NCI-H524 treated with DMSO at 0.1 percent for 48 hours (cell line): ENCODE results near the gene DDX24.
A peak's percentile ranks its signal among the peaks of the same experiment; 100 is the strongest.
"Not testable (repeated sequence)": the region's sequence is repeated elsewhere in the genome, so short reads cannot be mapped to it uniquely, and the experiment has no call there.

Experiments
- DNase-seq: peaks from one replicate; lab custom pipeline; 2025; lab: John Stamatoyannopoulos, UW

DDX24 gene

DNA sequence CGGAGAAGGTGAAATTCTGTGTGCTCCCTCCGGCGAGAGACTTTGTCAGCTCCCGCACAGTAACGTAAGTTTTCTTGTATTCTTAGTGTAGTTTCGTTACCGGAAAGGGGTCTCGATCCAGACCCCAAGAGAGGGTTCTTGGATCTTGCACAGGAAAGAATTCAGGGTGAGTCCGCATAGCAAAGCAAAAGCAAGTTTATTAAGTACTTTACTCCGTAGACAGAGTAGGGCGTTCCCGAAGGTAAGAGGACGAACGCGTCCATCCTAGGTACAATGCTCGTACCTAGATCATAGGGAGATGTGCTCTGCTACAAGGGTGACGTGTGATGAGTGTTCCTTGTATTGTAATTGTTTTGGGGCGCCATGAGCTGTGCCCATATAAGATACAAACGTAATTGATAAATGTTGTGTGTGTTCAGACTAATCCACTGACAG lies 401 bp upstream of the DDX24 start:
- no peak for DNase-seq

DNA sequence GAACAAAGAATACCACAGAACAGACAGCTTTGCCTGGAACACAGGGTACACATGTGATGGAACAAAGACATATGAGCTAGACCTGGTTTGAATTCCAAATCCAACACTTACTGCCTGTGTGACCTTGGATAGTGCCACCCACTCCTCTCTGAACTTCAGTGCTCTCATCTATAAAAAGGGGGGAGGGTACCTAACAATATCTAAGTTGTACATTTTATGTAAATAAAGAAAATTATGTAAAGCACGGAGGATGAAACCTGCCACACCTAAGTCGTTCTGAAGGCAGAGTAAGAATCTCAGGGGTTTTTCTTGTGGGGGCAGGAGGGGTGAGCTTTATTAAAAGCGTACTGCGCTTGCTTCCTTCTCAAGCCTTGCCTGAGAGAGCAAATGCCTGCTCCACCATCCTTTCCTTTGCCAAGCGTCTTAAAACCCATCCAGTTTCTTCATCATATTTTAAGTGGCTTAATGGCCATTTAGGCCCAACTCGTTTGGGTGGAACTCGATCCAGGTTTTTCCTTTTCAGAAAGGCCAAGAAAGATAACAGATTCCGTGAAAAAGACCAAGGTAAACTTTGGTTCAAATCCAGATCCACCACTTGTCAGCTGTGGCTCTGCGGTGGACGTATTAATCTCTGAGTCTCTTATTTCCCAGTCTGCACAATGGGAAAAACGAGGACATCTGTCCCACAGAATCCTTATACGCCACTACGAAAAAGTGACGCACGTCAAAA lies 946 bp downstream of the DDX24 start:
- peak; percentile 35 for DNase-seq

DNA sequence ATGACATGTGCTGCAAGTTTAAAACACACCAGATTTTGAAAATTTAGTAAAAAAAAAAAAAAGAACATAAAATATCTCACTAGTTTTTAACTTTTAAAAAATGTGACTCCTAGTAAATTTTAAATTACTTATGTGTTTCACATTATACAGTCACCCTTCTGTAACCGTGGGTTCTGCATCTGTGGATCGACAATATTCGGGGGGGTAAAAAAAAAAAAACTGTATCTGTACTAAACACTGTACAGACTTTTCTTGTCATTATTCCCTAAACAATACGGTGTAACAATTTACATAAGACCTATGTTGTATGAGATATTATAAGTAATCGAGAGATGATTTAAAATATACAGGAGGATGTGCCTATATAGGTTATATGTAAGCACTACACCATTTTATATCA lies 3.2 kb downstream of the DDX24 start:
- no peak for DNase-seq

DNA sequence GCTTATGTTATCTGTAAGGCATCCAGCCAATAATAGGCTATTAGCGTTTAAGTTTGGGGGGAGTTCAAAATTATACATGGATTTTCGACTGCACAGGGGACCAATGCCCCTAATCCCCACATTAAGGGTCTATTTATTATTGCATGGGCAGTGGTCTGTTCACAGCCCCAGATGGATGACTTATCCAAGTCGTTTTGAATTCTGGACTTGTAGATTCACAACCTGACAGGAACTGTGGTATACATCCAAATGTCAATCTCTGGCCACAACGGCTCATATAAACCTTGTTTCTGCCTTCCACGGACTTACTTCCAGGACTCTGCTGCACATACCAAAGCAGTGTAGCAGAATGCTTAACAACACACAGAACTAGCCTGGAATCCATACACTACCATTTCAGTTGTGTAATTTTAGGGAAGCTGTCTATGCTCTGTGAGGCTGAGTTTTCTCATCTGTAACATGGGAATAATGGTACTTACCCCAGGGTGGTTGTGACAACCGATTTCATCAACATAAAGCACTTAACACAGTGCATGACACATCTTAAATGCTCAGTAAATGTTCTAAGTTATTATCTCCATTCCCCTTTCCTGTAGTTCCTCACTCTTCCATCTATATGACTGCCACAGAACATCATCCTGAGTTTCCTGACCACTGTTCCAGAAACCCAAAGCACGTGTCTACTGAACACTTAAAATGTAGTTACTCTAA lies 3.7 kb downstream of the DDX24 start:
- no peak for DNase-seq

DNA sequence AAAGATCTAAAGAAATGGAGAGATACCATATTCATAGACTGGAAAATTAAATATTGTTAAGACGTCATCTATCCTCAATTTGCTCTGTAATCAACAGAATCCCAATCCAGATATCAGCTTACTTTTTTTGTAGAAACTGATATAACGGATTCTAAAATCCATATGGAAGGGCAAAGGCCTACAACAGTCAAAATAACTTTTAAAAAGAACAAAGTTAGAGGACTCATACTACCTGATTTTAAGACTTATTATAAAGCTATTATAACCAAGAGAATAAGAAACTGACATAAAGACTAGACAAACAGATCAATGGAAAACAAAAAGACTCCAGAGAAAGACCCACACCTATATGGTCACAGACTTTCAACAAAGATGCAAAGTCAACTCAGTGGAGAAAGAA lies 6.0 kb downstream of the DDX24 start:
- DNase-seq, result no peak

DNA sequence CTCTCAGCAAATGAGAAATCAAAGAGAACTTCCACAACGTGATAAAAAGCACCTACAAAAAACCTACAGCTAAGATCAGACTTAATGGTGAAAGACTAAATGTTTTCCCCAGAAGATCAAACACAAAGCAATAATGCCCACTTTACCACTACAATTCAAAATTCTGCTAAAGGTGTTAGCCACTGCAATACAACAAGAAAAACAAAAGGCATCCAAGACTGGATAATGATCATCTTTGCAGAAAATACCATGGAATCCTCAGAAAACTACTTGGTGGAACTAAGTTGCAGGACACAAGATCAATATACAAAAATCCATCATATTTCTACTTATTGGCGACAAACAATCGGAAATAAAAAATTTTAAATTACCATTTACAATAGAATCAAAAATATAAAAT lies 6.5 kb downstream of the DDX24 start:
- DNase-seq, result no peak

DNA sequence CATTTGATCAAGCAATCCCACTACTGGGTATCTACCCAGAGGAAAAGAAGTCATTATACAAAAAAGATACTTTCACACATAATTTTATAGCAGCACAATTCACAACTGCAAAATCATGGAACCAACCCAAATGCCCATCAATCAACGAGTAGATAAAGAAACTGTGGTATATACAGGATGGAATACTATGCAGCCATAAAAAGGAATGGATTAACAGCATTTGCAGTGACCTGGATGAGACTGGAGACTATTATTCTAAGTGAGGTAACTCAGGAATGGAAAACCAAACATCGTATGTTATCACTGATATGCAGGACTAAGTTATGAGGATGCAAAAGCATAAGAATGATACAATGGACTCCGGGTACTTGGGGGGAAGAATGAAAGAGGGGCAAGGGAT lies 8.9 kb downstream of the DDX24 start:
- DNase-seq, result not testable (repeated sequence)

DNA sequence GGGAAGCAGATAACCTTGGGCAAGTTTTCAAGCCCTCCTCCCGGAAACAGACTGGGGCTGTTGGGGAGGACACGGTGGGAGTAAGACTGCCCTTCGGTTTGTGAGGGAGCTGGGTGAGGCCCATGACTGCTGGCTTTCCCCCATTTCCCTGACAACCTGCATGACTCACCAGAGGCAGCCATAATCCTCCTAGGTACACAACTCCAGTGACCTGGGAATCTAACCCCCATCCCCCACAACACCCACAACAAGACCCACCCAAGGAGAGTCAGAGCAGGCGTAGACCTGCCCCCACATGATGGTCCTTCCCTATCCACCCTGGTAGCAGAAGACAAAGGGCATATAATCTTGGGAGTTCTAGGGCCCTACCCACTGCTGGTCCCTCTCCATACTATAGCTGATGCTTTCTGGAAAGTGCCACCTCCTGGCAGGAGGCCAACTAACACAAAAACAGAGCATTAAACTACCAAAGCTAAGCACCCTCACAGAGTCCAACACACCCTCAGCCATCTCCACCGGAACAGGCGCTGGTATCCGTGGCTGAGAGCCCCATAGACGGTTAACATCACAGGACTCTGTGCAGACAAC lies 14.8 kb downstream of the DDX24 start:
- DNase-seq, result no peak

DNA sequence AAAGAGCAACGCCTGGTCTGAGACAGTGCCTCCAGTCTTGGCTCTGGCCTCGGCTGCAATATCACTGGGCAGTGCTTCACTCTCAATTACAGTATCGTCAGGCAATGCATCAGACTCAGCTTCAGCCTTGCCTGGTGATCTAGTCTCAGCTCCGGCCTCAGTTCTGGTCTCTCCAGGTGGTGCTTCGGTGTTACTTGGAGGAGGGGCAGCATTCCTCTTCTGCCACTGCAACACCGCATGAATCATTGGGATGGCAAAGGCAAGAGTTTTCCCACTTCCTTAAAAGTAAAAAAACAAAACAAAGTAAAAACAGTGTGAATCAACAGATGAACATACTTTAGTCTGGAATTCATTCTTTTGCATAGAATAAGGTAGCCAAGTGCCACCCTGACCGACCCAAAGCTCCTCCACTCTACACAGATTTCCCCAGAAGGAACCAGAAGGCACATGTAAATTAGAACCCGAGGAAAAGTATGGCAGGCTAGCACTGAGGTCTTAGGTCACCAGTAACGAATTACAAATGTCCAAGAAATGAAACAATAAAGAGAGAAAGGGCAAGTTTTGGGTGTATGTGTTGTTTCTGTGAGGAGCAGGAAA lies 18.6 kb downstream of the DDX24 start:
- DNase-seq, result no peak

DNA sequence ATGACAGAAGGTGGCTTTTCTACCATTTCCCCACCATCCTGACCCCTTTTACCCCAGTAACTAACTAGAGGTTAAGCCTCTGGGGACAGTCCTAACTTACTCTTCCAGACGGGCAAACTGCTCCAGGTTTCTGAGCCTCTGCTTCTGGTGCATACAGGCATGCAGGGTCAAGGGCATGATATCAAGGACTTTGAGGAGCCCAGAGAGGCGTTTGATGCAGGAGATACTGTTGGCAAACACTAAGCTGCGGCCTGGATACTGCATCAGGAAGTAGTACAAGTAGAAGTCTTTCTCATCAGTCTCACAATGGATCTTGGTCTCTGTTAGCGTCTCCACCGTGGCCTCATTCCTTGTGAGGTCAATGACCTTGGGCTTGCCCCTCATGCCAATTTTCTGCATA lies 21.0 kb downstream of the DDX24 start:
- no peak for DNase-seq

DNA sequence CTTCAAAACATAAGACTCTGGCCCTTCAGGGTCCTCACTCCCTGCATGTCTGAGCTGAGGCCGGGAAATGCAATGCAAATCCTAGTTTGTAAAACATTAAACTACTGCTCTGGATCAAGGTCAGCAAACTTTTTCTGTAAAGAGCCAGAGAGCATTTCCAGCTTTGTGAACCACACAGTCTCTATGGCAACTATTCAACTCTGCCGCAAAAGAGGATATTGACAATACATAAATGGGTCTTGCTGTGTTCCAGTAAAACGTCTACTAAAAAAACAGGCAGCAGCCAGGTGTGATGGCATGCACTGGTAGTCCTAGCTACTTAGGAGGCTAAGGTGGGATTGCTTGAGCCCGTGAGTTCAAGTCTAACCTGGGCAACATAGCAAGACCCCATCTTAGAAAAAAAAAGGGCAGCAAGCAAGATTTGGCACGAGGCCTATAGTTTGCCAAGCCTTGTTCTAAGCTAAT lies 22.3 kb downstream of the DDX24 start:
- no peak for DNase-seq

DNA sequence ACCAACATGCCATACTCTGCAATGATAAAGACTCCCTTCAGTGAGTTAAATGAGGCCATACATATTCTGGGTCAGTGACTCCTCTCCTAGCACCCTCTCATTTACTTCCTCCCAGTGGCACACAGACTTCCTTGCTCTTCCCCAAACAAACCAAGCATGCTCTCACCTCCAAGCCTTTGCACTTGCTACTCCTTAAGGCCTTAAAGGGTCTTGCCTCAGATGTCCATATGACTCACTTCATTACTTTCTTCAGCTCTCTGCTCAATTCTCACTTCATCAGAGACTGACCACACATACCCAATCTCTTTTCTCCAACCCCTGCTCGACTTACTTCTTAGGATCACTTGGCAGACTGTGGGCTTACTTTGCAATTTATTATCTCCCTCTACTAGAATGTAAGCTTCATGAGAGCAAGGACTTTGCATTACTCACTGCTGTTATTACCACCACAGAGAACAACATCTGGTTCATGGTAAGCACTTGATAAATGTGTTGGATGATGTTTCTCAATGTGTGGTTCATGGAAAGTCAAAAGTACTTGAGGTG lies 22.8 kb downstream of the DDX24 start:
- no peak for DNase-seq

DNA sequence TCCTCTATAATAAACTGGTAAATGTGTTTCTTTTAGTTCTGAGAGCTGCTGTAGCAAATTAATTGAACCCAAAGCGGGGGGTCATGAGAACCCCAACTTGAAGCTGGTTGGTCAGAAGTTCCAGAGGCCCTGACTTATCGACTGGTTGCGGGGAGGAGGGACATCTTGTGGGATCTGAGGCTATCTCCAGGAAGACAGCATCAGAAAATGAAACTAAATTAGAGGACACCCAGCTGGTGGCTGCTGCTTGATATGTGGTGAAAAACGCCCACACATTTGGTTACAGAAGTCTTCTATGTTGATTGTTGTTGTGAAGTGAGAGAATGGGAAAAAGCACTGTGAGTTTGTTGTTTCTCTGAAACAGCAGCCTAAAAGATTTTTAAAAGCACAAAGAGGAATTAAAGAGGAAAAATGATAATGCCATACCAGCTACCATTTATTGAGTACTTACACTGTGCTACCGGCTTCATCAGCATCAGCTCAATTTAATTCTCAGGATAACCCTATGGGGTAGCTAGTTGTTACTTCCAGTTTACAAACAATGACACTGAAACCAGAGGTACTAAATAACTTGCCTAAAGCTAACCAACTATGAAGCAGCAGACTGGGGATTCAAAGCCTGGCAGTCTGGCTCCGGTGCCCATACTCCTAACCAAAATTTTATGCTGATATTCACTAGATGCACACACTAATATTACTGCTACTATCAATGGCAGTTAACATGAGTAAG lies 24.3 kb downstream of the DDX24 start:
- DNase-seq, result no peak

DNA sequence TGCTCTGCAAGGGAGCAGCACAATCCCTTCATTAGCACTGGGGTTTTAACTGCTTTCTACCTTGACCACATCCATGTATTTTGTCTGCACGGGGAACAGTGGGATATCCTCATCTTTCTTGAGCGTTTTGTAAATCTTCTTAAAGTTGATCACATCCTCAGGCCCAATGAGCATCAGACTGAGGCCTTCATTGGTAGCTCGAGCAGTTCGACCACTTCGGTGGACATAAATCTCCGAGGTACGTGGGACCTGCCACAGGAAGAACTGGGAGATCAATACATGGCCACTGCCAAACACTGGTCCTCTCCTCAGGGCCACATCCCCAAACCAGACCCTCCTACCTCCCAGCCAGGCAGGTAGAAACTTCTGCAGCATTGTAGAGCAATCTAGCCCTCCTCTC lies 26.1 kb downstream of the DDX24 start:
- no peak for DNase-seq

DNA sequence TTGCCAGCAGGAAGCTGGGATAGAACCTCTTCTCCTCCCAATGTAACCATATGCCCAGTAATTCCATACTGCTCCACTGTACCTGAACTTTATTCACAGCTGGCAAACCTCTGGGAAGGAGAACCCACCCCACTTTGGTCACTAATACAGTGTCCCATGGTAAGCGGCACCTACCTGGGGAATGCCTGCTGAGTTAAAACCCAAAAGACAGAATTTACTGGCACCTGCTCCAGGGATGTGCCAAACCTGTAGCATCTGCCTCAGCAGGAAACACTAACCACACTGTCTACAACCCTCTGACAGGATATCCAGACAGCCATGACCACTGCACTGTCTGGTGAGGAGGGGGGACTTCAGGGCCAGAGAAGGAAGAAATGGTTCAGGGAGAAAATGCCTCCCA lies 26.6 kb downstream of the DDX24 start:
- no peak for DNase-seq

DNA sequence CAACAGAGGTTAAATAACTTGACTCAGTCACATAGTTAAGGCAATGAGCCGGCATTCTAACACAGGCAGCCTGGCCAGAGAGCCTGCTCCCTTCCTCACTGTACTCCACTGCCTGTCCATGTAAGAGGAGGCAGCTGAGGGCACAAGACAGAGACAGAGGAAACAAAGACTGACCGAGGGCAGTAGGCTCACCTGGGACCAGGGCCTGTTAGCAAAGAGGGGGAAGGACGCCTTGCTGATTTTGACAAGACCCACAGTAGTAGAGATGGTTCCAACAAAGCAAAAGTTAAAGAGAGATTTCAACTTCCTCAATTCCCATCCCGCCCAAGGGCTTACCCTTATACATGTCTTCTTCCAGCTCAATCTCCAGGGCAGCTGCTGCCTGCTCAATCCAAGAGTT lies 28.3 kb downstream of the DDX24 start:
- no peak for DNase-seq

DNA sequence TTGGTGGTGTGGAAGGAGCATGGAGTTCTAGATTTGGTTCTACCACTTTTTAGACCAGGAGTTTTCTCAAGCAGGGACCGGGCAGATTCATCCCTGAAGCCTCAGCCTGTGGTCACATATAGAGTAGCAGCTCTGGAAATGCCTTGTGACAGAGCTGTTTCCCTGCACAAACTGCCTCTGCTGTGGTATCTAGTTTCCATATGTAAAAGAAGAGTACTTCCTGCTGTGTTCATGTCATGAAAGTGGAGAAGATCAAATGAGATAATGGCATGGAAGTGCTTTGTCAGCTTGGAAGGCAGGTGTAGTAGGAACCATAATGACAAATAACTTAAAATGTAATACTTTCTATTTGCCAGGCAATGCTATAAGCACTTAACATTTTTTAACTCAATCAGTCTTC lies 28.8 kb downstream of the DDX24 start:
- DNase-seq, result no peak

DNA sequence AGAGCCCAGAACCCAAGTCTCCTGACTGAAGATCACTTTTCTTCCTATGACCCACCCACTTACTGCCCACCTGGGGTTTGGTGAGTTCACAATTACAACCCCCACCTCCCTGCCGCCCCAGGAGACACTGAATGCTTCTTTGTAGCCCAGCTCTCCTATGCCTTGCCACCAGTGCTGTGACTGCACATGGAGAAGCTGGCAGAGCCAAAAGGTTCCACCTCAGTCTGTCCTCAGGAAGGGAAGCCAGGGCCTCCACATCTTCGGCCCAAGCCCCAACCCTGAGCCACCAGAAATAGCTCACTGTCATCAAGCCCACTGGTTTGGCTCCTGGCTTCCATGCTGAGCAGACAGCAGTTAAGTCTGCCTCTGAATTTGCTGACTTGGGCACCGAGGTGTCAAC lies 29.2 kb downstream of the DDX24 start:
- DNase-seq, result no peak

DNA sequence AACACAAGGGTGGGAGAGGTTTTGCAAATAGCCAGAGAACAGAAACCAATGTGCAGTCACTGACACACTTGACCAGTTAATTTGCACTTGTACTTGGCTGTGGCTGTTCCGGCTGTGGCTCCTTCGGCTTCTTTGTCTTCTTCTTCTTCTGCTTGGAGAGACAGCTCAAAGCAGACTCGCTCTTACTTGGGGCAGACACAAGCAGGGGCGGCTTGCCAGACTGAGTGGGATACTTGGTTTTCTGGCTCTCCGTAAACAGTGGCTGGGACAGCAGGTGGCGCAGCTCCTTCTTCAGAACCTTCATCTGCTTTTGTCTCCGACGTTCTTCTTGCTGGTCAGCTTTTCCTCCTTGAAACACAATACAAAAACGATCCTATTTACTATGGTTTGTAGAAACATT lies 29.9 kb downstream of the DDX24 start:
- no peak for DNase-seq

DNA sequence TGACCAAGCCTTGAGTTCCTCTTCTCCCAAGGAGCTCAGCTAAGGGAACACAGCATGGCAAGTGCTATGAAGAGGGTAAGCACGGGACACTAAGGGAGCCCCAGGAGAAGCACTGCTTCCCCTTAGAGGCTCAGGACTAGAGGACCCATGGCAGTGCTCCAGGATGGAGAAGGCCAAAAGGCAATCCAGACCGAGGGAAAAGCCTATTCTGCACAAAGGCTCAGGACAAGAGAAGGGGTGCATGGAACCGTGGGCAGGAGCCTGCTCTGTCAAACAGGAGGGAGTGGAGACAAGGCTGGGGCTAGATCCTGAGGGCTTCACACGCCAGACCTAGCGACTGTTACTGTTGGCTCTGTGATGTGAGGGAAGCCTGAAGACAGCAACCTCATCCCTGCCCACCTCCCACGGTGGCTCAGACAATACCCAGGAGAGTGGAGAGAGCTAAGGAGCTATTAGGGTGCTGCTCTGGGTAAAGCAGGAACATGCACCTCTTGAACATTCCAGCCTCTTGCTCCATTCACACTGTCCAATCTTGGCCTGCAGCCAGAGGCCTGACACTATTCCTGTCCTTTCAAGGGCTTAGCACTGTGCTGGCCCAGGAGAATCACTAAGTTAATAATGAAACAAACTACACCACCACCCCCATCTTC lies 30.6 kb downstream of the DDX24 start:
- no peak for DNase-seq

DNA sequence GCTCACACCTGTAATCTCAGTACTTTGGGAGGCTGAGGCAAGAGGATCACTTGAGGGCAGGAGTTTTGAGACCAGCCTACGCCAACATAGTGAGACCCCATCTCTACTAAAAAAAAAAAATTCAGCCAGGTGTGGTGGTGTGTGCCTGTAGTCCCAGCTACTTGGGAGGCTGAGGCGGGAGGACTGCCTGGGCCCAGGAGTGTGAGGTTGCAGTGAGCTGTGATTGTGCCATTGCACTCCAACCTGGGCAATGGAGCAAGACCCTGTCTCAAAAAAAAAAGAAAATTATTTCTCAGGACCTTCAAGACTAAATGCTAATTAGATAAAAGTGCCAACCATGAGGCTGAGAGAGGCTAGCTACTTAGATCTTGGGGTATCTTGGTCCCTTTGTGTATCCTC lies 31.4 kb downstream of the DDX24 start:
- no peak for DNase-seq
